K562 (cell line): ENCODE data around the gene TBL2. TPM values are rescaled to one million over a fixed set of nuclear protein-coding genes. Genes with fewer than 3 reads are reported as not detected.
A peak's percentile ranks its signal among the peaks of the same experiment; 100 is the strongest.

ENCODE experiments used
- ATAC-seq: fragments of 200-7000 bp; cut with Tn5 transposase; 3 replicates; pipeline ENCODE4 v1.9.1; 2020; ENCODE audit warnings: moderate library complexity
- BruUV-seq: library from RNA; stranded (reverse); fragments of 400-500 nt; replicated peaks from 2 replicates; lab custom pipeline; 2021; lab: Mats Ljungman, UMichigan
- CTCF ChIA-PET: fragments of 300-600 bp; formaldehyde crosslinking; extraction: SDS; loops from one replicate; lab custom pipeline; 2021; ENCODE audit warnings: low intra/inter-chr PET ratio; lab: Yijun Ruan, JAX
- POLR2A ChIA-PET: fragments of 300-600, 350-650 bp; sonication (Branson Sonifier 250); formaldehyde crosslinking; extraction: SDS; loops from one replicate; lab custom pipeline; 2021; ENCODE audit warnings: antibody characterized with exemption, inconsistent platforms; lab: Yijun Ruan, JAX
- DNase-seq, 4 experiments: peaks; one replicate each; pipeline versions ENCODE4 v3.0.0 to v3.0.0-alpha.2; 2011 to 2018; ENCODE audit warnings: low spot score in 3 of 4, mixed read lengths in 3 of 4; ENCODE audit errors: extremely low read depth in 1 of 4
- FAIRE-seq: peaks from 2 replicates; lab custom pipeline; 2011; peaks lifted over from hg19 to GRCh38; lab: Jason Lieb, UNC
- H2AFZ ChIP-seq: 2 replicates; pipeline ENCODE4 v1.6.0; 2011; ENCODE audit warnings: low read depth, low read length, control low read depth, inconsistent platforms
- H3K27ac ChIP-seq: fragments of 200-600 bp; 3 replicates; pipeline ENCODE4 v1.8.0; 2011; ENCODE audit warnings: low read depth, mild to moderate bottlenecking, control low read depth, inconsistent platforms, low read length, moderate library complexity, mixed read lengths; ENCODE audit errors: extremely low read depth
- H3K27me3 ChIP-seq, 2 experiments: fragments of 300-600 bp in 1 of 2; 2 replicates in 1 of 2; 3 replicates in 1 of 2; pipeline versions ENCODE4 v1.6.0 to v1.8.0; 2011; ENCODE audit warnings: inconsistent platforms in 2 of 2, low read length in 2 of 2, mild to moderate bottlenecking in 1 of 2, mixed read lengths in 1 of 2, moderate library complexity in 1 of 2; ENCODE audit not compliant: control insufficient read depth in 2 of 2, insufficient read depth in 2 of 2
- H3K36me3 ChIP-seq: fragments of 300-600 bp; 3 replicates; pipeline ENCODE4 v1.8.0; 2011; ENCODE audit warnings: mild to moderate bottlenecking, low read length, inconsistent platforms; ENCODE audit not compliant: control insufficient read depth, insufficient read depth
- H3K4me1 ChIP-seq, 2 experiments: fragments of 200-600 bp in 1 of 2; replicated peaks in 1 of 2; 2 replicates in 1 of 2; 3 replicates in 1 of 2; pipeline versions ENCODE4 v1.5.1 to v1.8.0; 2011; ENCODE audit warnings: inconsistent platforms in 2 of 2, low read length in 2 of 2, mild to moderate bottlenecking in 1 of 2, mixed read lengths in 1 of 2, moderate library complexity in 1 of 2; ENCODE audit not compliant: control insufficient read depth in 2 of 2, insufficient read depth in 2 of 2
- H3K4me2 ChIP-seq: 2 replicates; pipeline ENCODE4 v1.6.1; 2011; ENCODE audit warnings: low read length, control low read depth, inconsistent platforms, mixed read lengths; ENCODE audit not compliant: insufficient read depth
- H3K4me3 ChIP-seq: fragments of 200-600 bp; sonication (generic), shearing (Covaris generic); 2 replicates; pipeline ENCODE4 v1.5.1; 2016; ENCODE audit warnings: control low read depth, inconsistent platforms
- H3K79me2 ChIP-seq: fragments of 200-600 bp; 3 replicates; pipeline ENCODE4 v1.8.0; 2011; ENCODE audit warnings: low read length, inconsistent platforms; ENCODE audit not compliant: control insufficient read depth, insufficient read depth
- H3K9ac ChIP-seq, 2 experiments: 2 replicates each; pipeline versions ENCODE4 v1.6.0 to v1.6.1; 2011; ENCODE audit warnings: low read depth in 2 of 2, low read length in 2 of 2, control low read depth in 1 of 2, inconsistent platforms in 1 of 2, mild to moderate bottlenecking in 1 of 2, mixed read lengths in 1 of 2; ENCODE audit not compliant: insufficient read depth in 1 of 2
- H3K9me1 ChIP-seq: one replicate; pipeline ENCODE4 v1.6.0; 2011; ENCODE audit warnings: inconsistent platforms, mild to moderate bottlenecking, low read length, moderate library complexity; ENCODE audit not compliant: control insufficient read depth, insufficient read depth
- H3K9me3 ChIP-seq: replicated peaks from 2 replicates; pipeline ENCODE4 v1.5.1; 2011; ENCODE audit warnings: low read depth, low read length, inconsistent platforms; ENCODE audit not compliant: control insufficient read depth, insufficient read depth
- H4K20me1 ChIP-seq: replicated peaks from 2 replicates; pipeline ENCODE4 v1.6.1; 2011; ENCODE audit warnings: low read length, inconsistent platforms, mixed read lengths; ENCODE audit not compliant: control insufficient read depth, insufficient read depth
- BRD9 ChIP-seq: fragments of 450-650 bp; IDR thresholded peaks from 2 replicates; pipeline ENCODE4 v1.6.1; 2018; ENCODE audit warnings: low read depth; ENCODE audit not compliant: partially characterized antibody
- CHD4 ChIP-seq: fragments of 200-600 bp; sonication (generic); IDR thresholded peaks from 3 replicates; pipeline ENCODE4 v1.6.1; 2012; ENCODE audit warnings: low read depth, mild to moderate bottlenecking, mixed read lengths, low read length, inconsistent platforms; ENCODE audit not compliant: insufficient read depth, insufficient replicate concordance, poor library complexity, severe bottlenecking
- HSF4 ChIP-seq: fragments of 250-450 bp; sonication (Bioruptor Pico); IDR thresholded peaks from 2 replicates; pipeline ENCODE4 v2.1.2; 2022; ENCODE audit warnings: mild to moderate bottlenecking, moderate library complexity, borderline replicate concordance
- NR3C1 ChIP-seq: sonication (generic); formaldehyde crosslinking; IDR thresholded peaks from 2 replicates; pipeline ENCODE4 v1.8.1; 2022; ENCODE audit warnings: missing genetic modification reagents
- POLR2G ChIP-seq: fragments of 200-400 bp; formaldehyde crosslinking; IDR thresholded peaks from 2 replicates; pipeline ENCODE4 v1.6.1; 2017; ENCODE audit warnings: low read depth, mild to moderate bottlenecking, antibody characterized with exemption, low read length, moderate library complexity
- SMARCE1 ChIP-seq: fragments of 450-650 bp; IDR thresholded peaks from 2 replicates; pipeline ENCODE4 v1.7.1; 2016; ENCODE audit warnings: mild to moderate bottlenecking
- ZNF121 ChIP-seq: sonication (generic); formaldehyde crosslinking; conservative IDR thresholded peaks from 2 replicates; pipeline ENCODE4 v1.8.0; 2022; ENCODE audit warnings: missing genetic modification reagents
- ZZZ3 ChIP-seq: fragments of 450-650 bp; IDR thresholded peaks from 2 replicates; pipeline ENCODE4 v1.6.1; 2016; ENCODE audit warnings: antibody characterized with exemption, mild to moderate bottlenecking, moderate library complexity
- WGBS: fragments of 100-300 bp; shearing (Covaris generic); methylation state at CpG from one replicate; pipeline ENCODE4 v1.1.6; 2016; ENCODE audit warnings: low coverage, mixed read lengths; ENCODE audit not compliant: insufficient coverage; ENCODE audit errors: missing lambda C conversion rate; 5-methylcytosine and 5-hydroxymethylcytosine counted together
- in situ Hi-C: fragments of 300-500 bp; cut with MboI; formaldehyde crosslinking; loops from 4 replicates; pipeline ENCODE4 v1.15.0; 2018; ENCODE audit warnings: inconsistent platforms, mixed read lengths
- intact Hi-C: fragments of 100-400 bp; cut with micrococcal nuclease; formaldehyde crosslinking; loops from 2 replicates; pipeline ENCODE4 v1.14.2; 2022
- polyA plus RNA-seq, 8 experiments: library from polyadenylated mRNA; depleted of rRNA in 4 of 8; stranded (reverse) in 5 of 8; unstranded in 3 of 8; fragments of >200 nt; fragmentation: Nextera tagmentation in 2 of 8; fragmentation: Illumina TruSeq in 1 of 8; extraction: Ambion mirVana in 2 of 8; extraction: Trizol in 1 of 8; gene quantifications; 2 replicates each; pipeline versions ENCODE4 v1.2.1 to v1.2.3, GENCODE V29; 2011 to 2014; ENCODE audit warnings: inconsistent platforms in 1 of 8, missing spikeins in 1 of 8
- total RNA-seq, 7 experiments: library from RNA; depleted of rRNA in 6 of 7; stranded (reverse); fragments of >200 nt in 6 of 7; fragmentation: Illumina TruSeq in 2 of 7; extraction: Trizol in 2 of 7; gene quantifications; 2 replicates each; pipeline versions ENCODE4 v1.2.1 to v1.2.3, GENCODE V29; 2011 to 2021; ENCODE audit warnings: low replicate concordance in 1 of 7
- TF ChIP-seq, protein P1 (sequence below): fragments of 250-450 bp; sonication (Bioruptor Pico); IDR thresholded peaks from 2 replicates; pipeline ENCODE4 v1.8.0; 2022; ENCODE audit warnings: moderate library complexity, mild to moderate bottlenecking, inconsistent platforms
- TF ChIP-seq, protein P2 (sequence below): fragments of 450-650 bp; IDR thresholded peaks from 2 replicates; pipeline ENCODE4 v1.6.1; 2016; ENCODE audit warnings: mild to moderate bottlenecking

The TBL2 gene
- total and polyA plus RNA-seq, 9 of the 15 experiments (the other 6 are each of a cell fraction or from before 2014, with no cell fraction given), result 2.5 to 123 (median 49.2) TPM

DNA sequence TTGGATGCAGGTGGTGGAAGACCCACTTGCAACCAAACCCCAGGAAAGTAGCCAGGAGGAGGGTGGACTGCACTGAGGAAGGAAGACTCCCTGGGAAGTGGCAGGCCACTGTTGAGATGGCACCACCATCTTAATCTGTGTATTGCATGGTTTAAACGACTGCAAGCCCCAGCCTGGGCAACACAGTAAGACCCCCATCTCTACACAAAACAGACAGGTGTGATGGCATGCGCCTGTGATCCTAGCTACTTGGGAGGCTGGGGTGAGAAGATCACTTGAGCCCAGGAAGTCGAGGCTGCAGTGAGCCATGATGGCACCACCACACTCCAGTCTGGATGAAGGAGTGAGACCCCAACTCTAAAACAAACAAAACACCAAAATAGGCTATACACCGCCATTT lies 11.2 kb downstream of the TBL2 start:
- ATAC-seq, result no peak
- Histone ChIP-seq H3K4me1 (peaks cover 17 to 22% of the 10 kb centered on the region in 2 experiments), H3K4me3 (no peak overlapping the region), H3K79me2 (peaks cover 8% of the 10 kb centered on the region; the same call in 2 of the 3 replicates), H3K9ac (no peak overlapping the region), H3K27me3 (no peaks in the 10 kb centered on the region), H4K20me1 (peaks cover 21% of the 10 kb centered on the region), H3K36me3 (peaks cover 34% of the 10 kb centered on the region), H3K27ac (no peak overlapping the region), H3K9me1 (no peaks in the 10 kb centered on the region), H3K4me2 (no peak overlapping the region), H2AFZ (no peak overlapping the region), H3K9me3 (no peaks in the 10 kb centered on the region)
- no peak for DNase-seq
- TF ChIP-seq ZNF121 (CRISPR knock-in tag) (peak; percentile 36), NR3C1 (CRISPR knock-in tag) (no peak), CHD4 (no peak), POLR2G (0 out of 2 replicates have a peak, but pooled peaks have one; percentile 36), ZZZ3 (no peak), HSF4 (CRISPR knock-in tag) (no peak), SMARCE1 (no peak), BRD9 (no peak)
- TF ChIP-seq, protein P1, sequence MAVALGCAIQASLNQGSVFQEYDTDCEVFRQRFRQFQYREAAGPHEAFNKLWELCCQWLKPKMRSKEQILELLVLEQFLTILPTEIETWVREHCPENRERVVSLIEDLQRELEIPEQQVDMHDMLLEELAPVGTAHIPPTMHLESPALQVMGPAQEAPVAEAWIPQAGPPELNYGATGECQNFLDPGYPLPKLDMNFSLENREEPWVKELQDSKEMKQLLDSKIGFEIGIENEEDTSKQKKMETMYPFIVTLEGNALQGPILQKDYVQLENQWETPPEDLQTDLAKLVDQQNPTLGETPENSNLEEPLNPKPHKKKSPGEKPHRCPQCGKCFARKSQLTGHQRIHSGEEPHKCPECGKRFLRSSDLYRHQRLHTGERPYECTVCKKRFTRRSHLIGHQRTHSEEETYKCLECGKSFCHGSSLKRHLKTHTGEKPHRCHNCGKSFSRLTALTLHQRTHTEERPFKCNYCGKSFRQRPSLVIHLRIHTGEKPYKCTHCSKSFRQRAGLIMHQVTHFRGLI, result no peak
- TF ChIP-seq, protein P2, sequence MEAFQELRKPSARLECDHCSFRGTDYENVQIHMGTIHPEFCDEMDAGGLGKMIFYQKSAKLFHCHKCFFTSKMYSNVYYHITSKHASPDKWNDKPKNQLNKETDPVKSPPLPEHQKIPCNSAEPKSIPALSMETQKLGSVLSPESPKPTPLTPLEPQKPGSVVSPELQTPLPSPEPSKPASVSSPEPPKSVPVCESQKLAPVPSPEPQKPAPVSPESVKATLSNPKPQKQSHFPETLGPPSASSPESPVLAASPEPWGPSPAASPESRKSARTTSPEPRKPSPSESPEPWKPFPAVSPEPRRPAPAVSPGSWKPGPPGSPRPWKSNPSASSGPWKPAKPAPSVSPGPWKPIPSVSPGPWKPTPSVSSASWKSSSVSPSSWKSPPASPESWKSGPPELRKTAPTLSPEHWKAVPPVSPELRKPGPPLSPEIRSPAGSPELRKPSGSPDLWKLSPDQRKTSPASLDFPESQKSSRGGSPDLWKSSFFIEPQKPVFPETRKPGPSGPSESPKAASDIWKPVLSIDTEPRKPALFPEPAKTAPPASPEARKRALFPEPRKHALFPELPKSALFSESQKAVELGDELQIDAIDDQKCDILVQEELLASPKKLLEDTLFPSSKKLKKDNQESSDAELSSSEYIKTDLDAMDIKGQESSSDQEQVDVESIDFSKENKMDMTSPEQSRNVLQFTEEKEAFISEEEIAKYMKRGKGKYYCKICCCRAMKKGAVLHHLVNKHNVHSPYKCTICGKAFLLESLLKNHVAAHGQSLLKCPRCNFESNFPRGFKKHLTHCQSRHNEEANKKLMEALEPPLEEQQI, result no peak
- CTCF ChIA-PET, result no interaction called here
- in situ Hi-C loops (no loop called here), intact Hi-C loops (no loop called here)
- no TSS peak for BruUV-seq
- WGBS, result 56% methylated on average over 4 of the region's 4 CpGs
- FAIRE-seq, result no peak
- POLR2A ChIA-PET, result interaction anchor here (0.9 to 5.3 kb wide), 6 partner anchors 7 to 144 kb away, joined by 3 to 72 read pairs (median 4); partner anchors contain the start of genes BAZ1B and TBL2
